ENCODE data around the gene KIF5C. TPM values are rescaled to one million over a fixed set of nuclear protein-coding genes. Genes with fewer than 3 reads are reported as not detected.

KIF5C gene
- total and polyA plus RNA-seq, 2 experiments from 2014 or later, result 45.0 to 49.1 TPM

DNA sequence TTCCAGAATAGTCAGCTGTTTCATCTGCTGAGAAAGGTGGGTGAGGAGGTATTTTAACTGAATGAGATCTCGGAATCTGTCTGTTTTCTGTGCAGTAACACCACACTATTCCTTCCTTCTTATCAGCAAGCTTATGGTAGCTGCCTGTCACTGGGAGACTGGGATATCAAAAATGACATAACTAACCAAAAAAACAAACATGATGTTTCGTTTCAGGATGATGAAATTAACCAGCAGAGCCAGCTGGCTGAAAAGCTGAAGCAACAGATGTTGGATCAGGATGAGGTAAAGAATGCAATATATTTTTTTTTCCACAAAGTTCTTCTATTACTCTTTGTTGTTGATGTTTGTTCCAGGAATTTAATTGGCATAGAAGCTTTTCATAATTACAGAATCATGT is 103.7 kb downstream of the KIF5C start (continued):
- TF ChIP-seq, protein P1, sequence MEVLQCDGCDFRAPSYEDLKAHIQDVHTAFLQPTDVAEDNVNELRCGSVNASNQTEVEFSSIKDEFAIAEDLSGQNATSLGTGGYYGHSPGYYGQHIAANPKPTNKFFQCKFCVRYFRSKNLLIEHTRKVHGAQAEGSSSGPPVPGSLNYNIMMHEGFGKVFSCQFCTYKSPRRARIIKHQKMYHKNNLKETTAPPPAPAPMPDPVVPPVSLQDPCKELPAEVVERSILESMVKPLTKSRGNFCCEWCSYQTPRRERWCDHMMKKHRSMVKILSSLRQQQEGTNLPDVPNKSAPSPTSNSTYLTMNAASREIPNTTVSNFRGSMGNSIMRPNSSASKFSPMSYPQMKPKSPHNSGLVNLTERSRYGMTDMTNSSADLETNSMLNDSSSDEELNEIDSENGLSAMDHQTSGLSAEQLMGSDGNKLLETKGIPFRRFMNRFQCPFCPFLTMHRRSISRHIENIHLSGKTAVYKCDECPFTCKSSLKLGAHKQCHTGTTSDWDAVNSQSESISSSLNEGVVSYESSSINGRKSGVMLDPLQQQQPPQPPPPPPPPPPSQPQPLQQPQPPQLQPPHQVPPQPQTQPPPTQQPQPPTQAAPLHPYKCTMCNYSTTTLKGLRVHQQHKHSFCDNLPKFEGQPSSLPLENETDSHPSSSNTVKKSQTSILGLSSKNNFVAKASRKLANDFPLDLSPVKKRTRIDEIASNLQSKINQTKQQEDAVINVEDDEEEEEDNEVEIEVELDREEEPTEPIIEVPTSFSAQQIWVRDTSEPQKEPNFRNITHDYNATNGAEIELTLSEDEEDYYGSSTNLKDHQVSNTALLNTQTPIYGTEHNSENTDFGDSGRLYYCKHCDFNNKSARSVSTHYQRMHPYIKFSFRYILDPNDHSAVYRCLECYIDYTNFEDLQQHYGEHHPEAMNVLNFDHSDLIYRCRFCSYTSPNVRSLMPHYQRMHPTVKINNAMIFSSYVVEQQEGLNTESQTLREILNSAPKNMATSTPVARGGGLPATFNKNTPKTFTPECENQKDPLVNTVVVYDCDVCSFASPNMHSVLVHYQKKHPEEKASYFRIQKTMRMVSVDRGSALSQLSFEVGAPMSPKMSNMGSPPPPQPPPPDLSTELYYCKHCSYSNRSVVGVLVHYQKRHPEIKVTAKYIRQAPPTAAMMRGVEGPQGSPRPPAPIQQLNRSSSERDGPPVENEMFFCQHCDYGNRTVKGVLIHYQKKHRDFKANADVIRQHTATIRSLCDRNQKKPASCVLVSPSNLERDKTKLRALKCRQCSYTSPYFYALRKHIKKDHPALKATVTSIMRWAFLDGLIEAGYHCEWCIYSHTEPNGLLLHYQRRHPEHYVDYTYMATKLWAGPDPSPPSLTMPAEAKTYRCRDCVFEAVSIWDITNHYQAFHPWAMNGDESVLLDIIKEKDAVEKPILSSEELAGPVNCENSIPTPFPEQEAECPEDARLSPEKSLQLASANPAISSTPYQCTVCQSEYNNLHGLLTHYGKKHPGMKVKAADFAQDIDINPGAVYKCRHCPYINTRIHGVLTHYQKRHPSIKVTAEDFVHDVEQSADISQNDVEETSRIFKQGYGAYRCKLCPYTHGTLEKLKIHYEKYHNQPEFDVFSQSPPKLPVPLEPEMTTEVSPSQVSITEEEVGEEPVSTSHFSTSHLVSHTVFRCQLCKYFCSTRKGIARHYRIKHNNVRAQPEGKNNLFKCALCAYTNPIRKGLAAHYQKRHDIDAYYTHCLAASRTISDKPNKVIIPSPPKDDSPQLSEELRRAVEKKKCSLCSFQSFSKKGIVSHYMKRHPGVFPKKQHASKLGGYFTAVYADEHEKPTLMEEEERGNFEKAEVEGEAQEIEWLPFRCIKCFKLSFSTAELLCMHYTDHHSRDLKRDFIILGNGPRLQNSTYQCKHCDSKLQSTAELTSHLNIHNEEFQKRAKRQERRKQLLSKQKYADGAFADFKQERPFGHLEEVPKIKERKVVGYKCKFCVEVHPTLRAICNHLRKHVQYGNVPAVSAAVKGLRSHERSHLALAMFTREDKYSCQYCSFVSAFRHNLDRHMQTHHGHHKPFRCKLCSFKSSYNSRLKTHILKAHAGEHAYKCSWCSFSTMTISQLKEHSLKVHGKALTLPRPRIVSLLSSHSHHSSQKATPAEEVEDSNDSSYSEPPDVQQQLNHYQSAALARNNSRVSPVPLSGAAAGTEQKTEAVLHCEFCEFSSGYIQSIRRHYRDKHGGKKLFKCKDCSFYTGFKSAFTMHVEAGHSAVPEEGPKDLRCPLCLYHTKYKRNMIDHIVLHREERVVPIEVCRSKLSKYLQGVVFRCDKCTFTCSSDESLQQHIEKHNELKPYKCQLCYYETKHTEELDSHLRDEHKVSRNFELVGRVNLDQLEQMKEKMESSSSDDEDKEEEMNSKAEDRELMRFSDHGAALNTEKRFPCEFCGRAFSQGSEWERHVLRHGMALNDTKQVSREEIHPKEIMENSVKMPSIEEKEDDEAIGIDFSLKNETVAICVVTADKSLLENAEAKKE (CRISPR knock-in tag; IDR thresholded peaks at IDR 0.05), result no peak
- TF ChIP-seq ZNF114 (CRISPR knock-in tag; IDR thresholded peaks at IDR 0.05) (no peak), EZH2phosphoT487 (IDR thresholded peaks at IDR 0.05; ENCODE audit: unreplicated experiment) (no peak), JUNB (IDR thresholded peaks at IDR 0.05; ENCODE audit: unreplicated experiment) (no peak), NANOG (IDR thresholded peaks at IDR 0.05; ENCODE audit: borderline replicate concordance) (no peak)
- TF ChIP-seq, protein P2, sequence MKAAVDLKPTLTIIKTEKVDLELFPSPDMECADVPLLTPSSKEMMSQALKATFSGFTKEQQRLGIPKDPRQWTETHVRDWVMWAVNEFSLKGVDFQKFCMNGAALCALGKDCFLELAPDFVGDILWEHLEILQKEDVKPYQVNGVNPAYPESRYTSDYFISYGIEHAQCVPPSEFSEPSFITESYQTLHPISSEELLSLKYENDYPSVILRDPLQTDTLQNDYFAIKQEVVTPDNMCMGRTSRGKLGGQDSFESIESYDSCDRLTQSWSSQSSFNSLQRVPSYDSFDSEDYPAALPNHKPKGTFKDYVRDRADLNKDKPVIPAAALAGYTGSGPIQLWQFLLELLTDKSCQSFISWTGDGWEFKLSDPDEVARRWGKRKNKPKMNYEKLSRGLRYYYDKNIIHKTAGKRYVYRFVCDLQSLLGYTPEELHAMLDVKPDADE (IDR thresholded peaks at IDR 0.05), result no peak

GRCh38 chr2:148979164-148979918 is 104.3 kb downstream of the KIF5C start:
- H3K9me2 ChIP-seq (ENCODE audit: insufficient read depth), result peaks cover 1% of the 10 kb centered on the region; the same call in 1 of the 2 replicates
- no peaks in the 10 kb centered on the region for H3K27me3 ChIP-seq (ENCODE audit: insufficient read depth)
- Mint-ChIP-seq H3K4me1 (peaks cover 36% of the 10 kb centered on the region), H3K27ac (peak overlapping the region; percentile 22), H3K4me3 (no peak overlapping the region), H3K36me3 (ENCODE audit: low read depth) (peaks cover 49% of the 10 kb centered on the region), H3K9me3 (no peaks in the 10 kb centered on the region), H3K27me3 (ENCODE audit: insufficient read depth, low read depth, poor library complexity) (peaks cover 10% of the 10 kb centered on the region)
- peaks cover 4% of the 10 kb centered on the region; the same call in 1 of the 2 replicates for H4K20me1 ChIP-seq (replicated peaks; ENCODE audit: insufficient read depth)
- no peak overlapping the region for H3K4me2 ChIP-seq
- peaks cover 1% of the 10 kb centered on the region; the same call in 1 of the 2 replicates for H3K36me3 ChIP-seq (ENCODE audit: insufficient read depth)
- H3K79me2 ChIP-seq (replicated peaks; ENCODE audit: insufficient read depth), result no peaks in the 10 kb centered on the region; the same call in 1 of the 2 replicates
- ATAC-seq (no peak), DNase-seq (ENCODE audit: low spot score) (no peak)
- H3K4me1 ChIP-seq (ENCODE audit: insufficient read depth), result peaks cover 15% of the 10 kb centered on the region
- no peak overlapping the region for H3K4me3 ChIP-seq
- H3F3A ChIP-seq (replicated peaks; ENCODE audit: low read depth), result no peaks in the 10 kb centered on the region
- no peak overlapping the region for H2AFZ ChIP-seq
- peak overlapping the region; percentile 37; the same call in 1 of the 2 replicates for H3K27ac ChIP-seq (ENCODE audit: low read depth)
- TF ChIP-seq STAT1 (IDR thresholded peaks at IDR 0.05; ENCODE audit: unreplicated experiment) (no peak), JUNB (IDR thresholded peaks at IDR 0.05; ENCODE audit: unreplicated experiment) (no peak)
- TF ChIP-seq, protein P1 (CRISPR knock-in tag; IDR thresholded peaks at IDR 0.05), result no peak

All from GM23338 (cell line).